HEK293T (cell line): ENCODE measurements around the gene SMIM29.

Source experiments
- FOXK2 ChIP-seq: fragments of 450-650 bp; IDR thresholded peaks from 2 replicates; pipeline ENCODE4 v1.6.1; 2016; ENCODE audit warnings: mild to moderate bottlenecking
- LEF1 ChIP-seq: fragments of 450-650 bp; IDR thresholded peaks from 2 replicates; pipeline ENCODE4 v1.6.1; 2017; ENCODE audit warnings: mild to moderate bottlenecking, borderline replicate concordance
- NFRKB ChIP-seq: fragments of 450-650 bp; IDR thresholded peaks from 2 replicates; pipeline ENCODE4 v1.6.1; 2016; ENCODE audit warnings: mild to moderate bottlenecking, moderate library complexity
- PKNOX1 ChIP-seq: fragments of 450-650 bp; IDR thresholded peaks from 2 replicates; pipeline ENCODE4 v1.6.1; 2016
- SP1 ChIP-seq: fragments of 450-650 bp; IDR thresholded peaks from 2 replicates; pipeline ENCODE4 v1.6.1; 2017
- SUZ12 ChIP-seq: fragments of 450-650 bp; IDR thresholded peaks from 2 replicates; pipeline ENCODE4 v1.6.1; 2016; ENCODE audit warnings: mild to moderate bottlenecking
- TARDBP ChIP-seq: fragments of 450-650 bp; IDR thresholded peaks from 2 replicates; pipeline ENCODE4 v1.6.1; 2016

GRCh38 chr6:34237316-34237721 lies 11.5 kb downstream of the SMIM29 start:
- no peak for TF ChIP-seq TARDBP
- no peak for TF ChIP-seq PKNOX1
- no peak for TF ChIP-seq SUZ12
- TF ChIP-seq LEF1, result no peak
- no peak for TF ChIP-seq SP1
- no peak for TF ChIP-seq FOXK2
- no peak for TF ChIP-seq NFRKB
